GM06990 (cell line): ENCODE measurements around the gene SBF2.

Experiments
- DNase-seq: peaks from one replicate; pipeline ENCODE4 v3.0.0-alpha.2; 2011; ENCODE audit not compliant: insufficient read length; ENCODE audit errors: extremely low read depth
- H3K27me3 ChIP-seq: replicated peaks from 2 replicates; pipeline ENCODE4 v1.6.0; 2011; ENCODE audit warnings: low read length; ENCODE audit not compliant: control insufficient read depth, insufficient read depth
- H3K36me3 ChIP-seq: 2 replicates; pipeline ENCODE4 v1.5.1; 2011; ENCODE audit warnings: low read length; ENCODE audit not compliant: control insufficient read depth, insufficient read depth
- H3K4me3 ChIP-seq: replicated peaks from 2 replicates; pipeline ENCODE4 v1.5.1; 2011; ENCODE audit warnings: low read depth, mild to moderate bottlenecking, control low read depth, low read length
- CTCF ChIP-seq: IDR thresholded peaks from 2 replicates; pipeline ENCODE4 v1.5.1; 2011; ENCODE audit warnings: low read length, control low read depth, mild to moderate bottlenecking, inconsistent platforms; ENCODE audit not compliant: insufficient read depth, poor library complexity, severe bottlenecking

The SBF2 gene

GRCh38 chr11:10209326-10209725 is 84.7 kb downstream of the SBF2 start:
- no peaks in the 10 kb centered on the region for H3K36me3 ChIP-seq
- H3K27me3 ChIP-seq = no peaks in the 10 kb centered on the region; the same call in 1 of the 2 replicates
- no peak for DNase-seq
- TF ChIP-seq CTCF = no peak
- H3K4me3 ChIP-seq = no peak overlapping the region

- Histone ChIP-seq H3K4me3 (no peak overlapping the region), H3K36me3 (no peaks in the 10 kb centered on the region), H3K27me3 (no peaks in the 10 kb centered on the region)
- peak; percentile 4 for DNase-seq
- TF ChIP-seq CTCF = peak; percentile 53
Observed at GRCh38 chr11:10208131-10208575, 85.9 kb downstream of the SBF2 start.

GRCh38 chr11:10205928-10206327 is 88.1 kb downstream of the SBF2 start:
- no peaks in the 10 kb centered on the region for H3K36me3 ChIP-seq
- no peak overlapping the region for H3K4me3 ChIP-seq
- TF ChIP-seq CTCF = no peak
- no peak for DNase-seq
- no peaks in the 10 kb centered on the region for H3K27me3 ChIP-seq

- no peaks in the 10 kb centered on the region for H3K27me3 ChIP-seq
- TF ChIP-seq CTCF = no peak
Observed at GRCh38 chr11:10204021-10204420, 90.0 kb downstream of the SBF2 start.

GRCh38 chr11:10201343-10201742 is 92.7 kb downstream of the SBF2 start:
- Histone ChIP-seq H3K4me3 (no peak overlapping the region), H3K36me3 (no peaks in the 10 kb centered on the region), H3K27me3 (no peaks in the 10 kb centered on the region)
- DNase-seq = no peak
- no peak for TF ChIP-seq CTCF

More at GRCh38 chr11:10204021-10204420, 90.0 kb downstream of the SBF2 start:
- Histone ChIP-seq H3K36me3 (no peaks in the 10 kb centered on the region), H3K4me3 (no peak overlapping the region)
- DNase-seq = no peak

GRCh38 chr11:10197091-10197490 is 96.9 kb downstream of the SBF2 start:
- Histone ChIP-seq H3K4me3 (no peak overlapping the region), H3K36me3 (no peaks in the 10 kb centered on the region), H3K27me3 (no peaks in the 10 kb centered on the region)
- TF ChIP-seq CTCF = no peak
- no peak for DNase-seq
